OCI-LY1 (cell line): ENCODE data around the gene ESR1.

Experiments used
- CTCF ChIP-seq: fragments of 200-600 bp; sonication (generic), shearing (Covaris generic); IDR thresholded peaks from 2 replicates; pipeline ENCODE4 v1.5.1; 2017; ENCODE audit warnings: mild to moderate bottlenecking, antibody characterized with exemption, low read length, moderate library complexity, mixed read lengths
- EZH2 ChIP-seq: fragments of 200-600 bp; sonication (generic), shearing (Covaris generic); IDR thresholded peaks from 2 replicates; pipeline ENCODE4 v1.8.0; 2017; ENCODE audit warnings: borderline replicate concordance, mixed run types, mild to moderate bottlenecking, antibody characterized with exemption, low read length, moderate library complexity, mixed read lengths

GRCh38 chr6:152086223-152086873 lies 278.9 kb downstream of the ESR1 start:
- TF ChIP-seq CTCF (no peak), EZH2 (no peak)
